HEK293 (cell line): Measurements from ENCODE around the gene PI4KB.

Experiments
- FEZF1 ChIP-seq: fragments of 450-650 bp; formaldehyde crosslinking; IDR thresholded peaks from 2 replicates; pipeline ENCODE4 v1.5.1; 2016; ENCODE audit warnings: missing biosample characterization, missing genetic modification characterization
- HOXD13 ChIP-seq: sonication (generic); formaldehyde crosslinking; IDR thresholded peaks from 2 replicates; pipeline ENCODE4 v1.8.0; 2022; ENCODE audit warnings: missing genetic modification reagents, borderline replicate concordance
- MEIS1 ChIP-seq: sonication (generic); formaldehyde crosslinking; IDR thresholded peaks from 2 replicates; pipeline ENCODE4 v1.8.1; 2022; ENCODE audit warnings: missing genetic modification reagents, mild to moderate bottlenecking, borderline replicate concordance
- REPIN1 ChIP-seq: fragments of 450-650 bp; formaldehyde crosslinking; IDR thresholded peaks from 2 replicates; pipeline ENCODE4 v1.5.1; 2017; ENCODE audit warnings: missing biosample characterization, missing genetic modification characterization, low read depth
- SALL2 ChIP-seq: fragments of 450-650 bp; formaldehyde crosslinking; IDR thresholded peaks from 2 replicates; pipeline ENCODE4 v1.5.0; 2017; ENCODE audit warnings: missing biosample characterization, mild to moderate bottlenecking, missing genetic modification characterization, borderline replicate concordance
- YY1 ChIP-seq: fragments of 450-650 bp; formaldehyde crosslinking; IDR thresholded peaks from 2 replicates; pipeline ENCODE4 v1.5.1; 2018; ENCODE audit warnings: missing biosample characterization, missing genetic modification characterization
- ZBTB17 ChIP-seq: fragments of 450-650 bp; formaldehyde crosslinking; IDR thresholded peaks from 2 replicates; pipeline ENCODE4 v1.5.1; 2016; ENCODE audit warnings: missing biosample characterization, missing genetic modification characterization
- ZBTB7A ChIP-seq: fragments of 450-650 bp; formaldehyde crosslinking; IDR thresholded peaks from 2 replicates; pipeline ENCODE4 v1.5.1; 2016; ENCODE audit warnings: low read depth, missing biosample characterization, missing genetic modification characterization
- ZFHX2 ChIP-seq: fragments of 450-650 bp; formaldehyde crosslinking; conservative IDR thresholded peaks from 2 replicates; pipeline ENCODE4 v1.5.1; 2016; ENCODE audit warnings: missing biosample characterization, missing genetic modification characterization
- ZFP41 ChIP-seq: fragments of 450-650 bp; formaldehyde crosslinking; IDR thresholded peaks from 2 replicates; pipeline ENCODE4 v1.5.1; 2016; ENCODE audit warnings: missing biosample characterization, missing genetic modification characterization, borderline replicate concordance
- ZNF10 ChIP-seq: fragments of 450-650 bp; formaldehyde crosslinking; IDR thresholded peaks from 2 replicates; pipeline ENCODE4 v1.5.1; 2017; ENCODE audit warnings: missing biosample characterization, missing genetic modification characterization
- ZNF157 ChIP-seq: fragments of 450-650 bp; formaldehyde crosslinking; IDR thresholded peaks from 2 replicates; pipeline ENCODE4 v1.5.1; 2016; ENCODE audit warnings: missing biosample characterization, missing genetic modification characterization
- ZNF311 ChIP-seq: fragments of 450-650 bp; formaldehyde crosslinking; IDR thresholded peaks from 2 replicates; pipeline ENCODE4 v1.5.1; 2017; ENCODE audit warnings: missing biosample characterization, missing genetic modification characterization, borderline replicate concordance
- ZNF37A ChIP-seq: fragments of 450-650 bp; IDR thresholded peaks from 2 replicates; pipeline ENCODE4 v1.5.1; 2018; ENCODE audit warnings: missing biosample characterization, missing genetic modification characterization
- ZNF404 ChIP-seq: fragments of 450-650 bp; formaldehyde crosslinking; IDR thresholded peaks from 2 replicates; pipeline ENCODE4 v1.5.1; 2017; ENCODE audit warnings: missing biosample characterization, missing genetic modification characterization
- ZNF473 ChIP-seq: fragments of 450-650 bp; formaldehyde crosslinking; IDR thresholded peaks from 2 replicates; pipeline ENCODE4 v1.5.1; 2017; ENCODE audit warnings: missing biosample characterization, missing genetic modification characterization
- ZNF530 ChIP-seq: fragments of 450-650 bp; formaldehyde crosslinking; IDR thresholded peaks from 2 replicates; pipeline ENCODE4 v1.5.1; 2016; ENCODE audit warnings: low read depth, missing biosample characterization, missing genetic modification characterization
- ZNF585B ChIP-seq: fragments of 450-650 bp; formaldehyde crosslinking; IDR thresholded peaks from 2 replicates; pipeline ENCODE4 v1.5.1; 2016; ENCODE audit warnings: missing biosample characterization, missing genetic modification characterization
- ZNF596 ChIP-seq: fragments of 450-650 bp; IDR thresholded peaks from 2 replicates; pipeline ENCODE4 v1.5.0; 2018; ENCODE audit warnings: missing biosample characterization, mild to moderate bottlenecking, missing genetic modification characterization, moderate library complexity
- ZNF621 ChIP-seq: fragments of 450-650 bp; formaldehyde crosslinking; IDR thresholded peaks from 2 replicates; pipeline ENCODE4 v1.5.1; 2017; ENCODE audit warnings: missing biosample characterization, missing genetic modification characterization
- ZNF670 ChIP-seq: fragments of 450-650 bp; formaldehyde crosslinking; IDR thresholded peaks from 2 replicates; pipeline ENCODE4 v1.5.1; 2016; ENCODE audit warnings: missing biosample characterization, missing genetic modification characterization, low read depth
- TF ChIP-seq, protein P1 (sequence below): fragments of 450-650 bp; formaldehyde crosslinking; IDR thresholded peaks from 2 replicates; pipeline ENCODE4 v1.5.1; 2016; ENCODE audit warnings: missing biosample characterization, missing genetic modification characterization
- TF ChIP-seq, protein P2 (sequence below): fragments of 450-650 bp; formaldehyde crosslinking; IDR thresholded peaks from 2 replicates; pipeline ENCODE4 v1.5.1; 2017; ENCODE audit warnings: missing biosample characterization, missing genetic modification characterization
- TF ChIP-seq, protein P3 (sequence below): fragments of 450-650 bp; formaldehyde crosslinking; IDR thresholded peaks from 2 replicates; pipeline ENCODE4 v1.5.1; 2016; ENCODE audit warnings: missing biosample characterization, missing genetic modification characterization
- TF ChIP-seq, protein P4 (sequence below): fragments of 450-650 bp; formaldehyde crosslinking; IDR thresholded peaks from 2 replicates; pipeline ENCODE4 v1.5.1; 2016; ENCODE audit warnings: missing biosample characterization, missing genetic modification characterization
- TF ChIP-seq, protein P5 (sequence below): fragments of 450-650 bp; formaldehyde crosslinking; IDR thresholded peaks from 2 replicates; pipeline ENCODE4 v1.5.1; 2016; ENCODE audit warnings: missing biosample characterization, missing genetic modification characterization
- TF ChIP-seq, protein P6 (sequence below): fragments of 450-650 bp; formaldehyde crosslinking; IDR thresholded peaks from 2 replicates; pipeline ENCODE4 v1.5.1; 2016; ENCODE audit warnings: missing biosample characterization, missing genetic modification characterization

Gene PI4KB

DNA sequence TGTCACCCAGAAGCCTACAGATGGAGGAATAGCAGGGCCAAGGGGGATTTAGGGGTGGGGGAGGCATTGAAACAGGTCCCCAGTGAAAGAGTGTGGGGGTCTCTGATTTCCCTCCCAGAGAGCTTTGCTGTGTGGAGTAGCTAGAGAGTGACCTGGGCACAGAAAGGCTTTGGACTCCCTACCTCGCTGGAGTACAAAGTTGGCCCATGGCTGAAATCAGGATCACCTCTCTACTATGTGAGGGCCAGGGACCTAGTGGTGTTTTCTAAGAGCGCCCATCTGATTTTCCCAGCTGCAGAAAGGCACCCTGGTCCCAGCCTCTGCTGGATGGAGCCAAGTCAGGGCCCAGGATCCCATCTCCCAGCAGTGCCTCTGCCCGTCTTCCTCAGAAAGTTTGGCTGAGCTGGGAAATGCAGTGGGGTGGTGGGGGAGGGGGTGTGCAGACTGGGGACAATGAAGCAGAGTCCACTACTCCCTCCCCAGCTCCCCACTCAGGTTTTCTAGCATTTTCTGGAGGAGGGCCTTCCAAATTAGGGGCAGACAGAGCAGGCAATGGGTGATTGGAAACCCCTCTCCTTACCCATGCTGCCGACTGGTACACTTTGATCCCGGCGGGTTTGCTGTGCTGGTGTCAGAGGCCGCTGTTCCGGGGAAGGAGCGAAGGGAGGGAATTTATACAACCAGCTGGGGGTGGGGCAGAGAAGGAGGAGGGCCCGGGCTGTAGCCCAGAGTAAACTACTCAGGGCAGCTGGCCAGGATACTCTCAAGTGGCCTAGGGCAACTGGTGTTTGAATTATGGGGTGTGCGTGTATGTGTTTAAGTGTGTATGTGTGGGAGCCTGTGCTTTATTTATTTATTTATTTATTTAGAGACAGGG, 45.1 kb upstream of the PI4KB start, which contains the start of gene SELENBP1 (continued):
- TF ChIP-seq, protein P1, sequence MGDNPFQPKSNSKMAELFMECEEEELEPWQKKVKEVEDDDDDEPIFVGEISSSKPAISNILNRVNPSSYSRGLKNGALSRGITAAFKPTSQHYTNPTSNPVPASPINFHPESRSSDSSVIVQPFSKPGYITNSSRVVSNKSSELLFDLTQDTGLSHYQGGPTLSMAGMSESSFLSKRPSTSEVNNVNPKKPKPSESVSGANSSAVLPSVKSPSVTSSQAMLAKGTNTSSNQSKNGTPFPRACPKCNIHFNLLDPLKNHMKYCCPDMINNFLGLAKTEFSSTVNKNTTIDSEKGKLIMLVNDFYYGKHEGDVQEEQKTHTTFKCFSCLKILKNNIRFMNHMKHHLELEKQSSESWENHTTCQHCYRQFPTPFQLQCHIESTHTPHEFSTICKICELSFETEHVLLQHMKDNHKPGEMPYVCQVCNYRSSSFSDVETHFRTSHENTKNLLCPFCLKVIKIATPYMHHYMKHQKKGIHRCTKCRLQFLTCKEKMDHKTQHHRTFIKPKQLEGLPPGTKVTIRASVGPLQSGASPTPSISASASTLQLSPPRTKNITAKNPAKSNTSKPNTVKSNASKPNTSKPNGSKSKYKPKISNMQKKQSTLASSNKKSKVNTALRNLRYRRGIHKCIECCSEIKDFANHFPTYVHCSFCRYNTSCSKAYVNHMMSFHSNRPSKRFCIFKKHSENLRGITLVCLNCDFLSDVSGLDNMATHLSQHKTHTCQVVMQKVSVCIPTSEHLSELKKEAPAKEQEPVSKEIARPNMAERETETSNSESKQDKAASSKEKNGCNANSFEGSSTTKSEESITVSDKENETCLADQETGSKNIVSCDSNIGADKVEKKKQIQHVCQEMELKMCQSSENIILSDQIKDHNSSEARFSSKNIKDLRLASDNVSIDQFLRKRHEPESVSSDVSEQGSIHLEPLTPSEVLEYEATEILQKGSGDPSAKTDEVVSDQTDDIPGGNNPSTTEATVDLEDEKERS = no peak
- TF ChIP-seq ZNF670 = no peak
- TF ChIP-seq ZNF585B (tag by site-specific recombination) = no peak
- peak; percentile 39; the same call in 1 of the 2 replicates for TF ChIP-seq ZBTB17 (tag by site-specific recombination)
- TF ChIP-seq, protein P2, sequence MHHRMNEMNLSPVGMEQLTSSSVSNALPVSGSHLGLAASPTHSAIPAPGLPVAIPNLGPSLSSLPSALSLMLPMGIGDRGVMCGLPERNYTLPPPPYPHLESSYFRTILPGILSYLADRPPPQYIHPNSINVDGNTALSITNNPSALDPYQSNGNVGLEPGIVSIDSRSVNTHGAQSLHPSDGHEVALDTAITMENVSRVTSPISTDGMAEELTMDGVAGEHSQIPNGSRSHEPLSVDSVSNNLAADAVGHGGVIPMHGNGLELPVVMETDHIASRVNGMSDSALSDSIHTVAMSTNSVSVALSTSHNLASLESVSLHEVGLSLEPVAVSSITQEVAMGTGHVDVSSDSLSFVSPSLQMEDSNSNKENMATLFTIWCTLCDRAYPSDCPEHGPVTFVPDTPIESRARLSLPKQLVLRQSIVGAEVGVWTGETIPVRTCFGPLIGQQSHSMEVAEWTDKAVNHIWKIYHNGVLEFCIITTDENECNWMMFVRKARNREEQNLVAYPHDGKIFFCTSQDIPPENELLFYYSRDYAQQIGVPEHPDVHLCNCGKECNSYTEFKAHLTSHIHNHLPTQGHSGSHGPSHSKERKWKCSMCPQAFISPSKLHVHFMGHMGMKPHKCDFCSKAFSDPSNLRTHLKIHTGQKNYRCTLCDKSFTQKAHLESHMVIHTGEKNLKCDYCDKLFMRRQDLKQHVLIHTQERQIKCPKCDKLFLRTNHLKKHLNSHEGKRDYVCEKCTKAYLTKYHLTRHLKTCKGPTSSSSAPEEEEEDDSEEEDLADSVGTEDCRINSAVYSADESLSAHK (tag by site-specific recombination) = no peak
- TF ChIP-seq ZNF37A = no peak
- no peak for TF ChIP-seq ZFP41 (tag by site-specific recombination)
- no peak for TF ChIP-seq HOXD13 (CRISPR knock-in tag)
- TF ChIP-seq ZNF596 (tag by site-specific recombination) = no peak
- TF ChIP-seq, protein P3, sequence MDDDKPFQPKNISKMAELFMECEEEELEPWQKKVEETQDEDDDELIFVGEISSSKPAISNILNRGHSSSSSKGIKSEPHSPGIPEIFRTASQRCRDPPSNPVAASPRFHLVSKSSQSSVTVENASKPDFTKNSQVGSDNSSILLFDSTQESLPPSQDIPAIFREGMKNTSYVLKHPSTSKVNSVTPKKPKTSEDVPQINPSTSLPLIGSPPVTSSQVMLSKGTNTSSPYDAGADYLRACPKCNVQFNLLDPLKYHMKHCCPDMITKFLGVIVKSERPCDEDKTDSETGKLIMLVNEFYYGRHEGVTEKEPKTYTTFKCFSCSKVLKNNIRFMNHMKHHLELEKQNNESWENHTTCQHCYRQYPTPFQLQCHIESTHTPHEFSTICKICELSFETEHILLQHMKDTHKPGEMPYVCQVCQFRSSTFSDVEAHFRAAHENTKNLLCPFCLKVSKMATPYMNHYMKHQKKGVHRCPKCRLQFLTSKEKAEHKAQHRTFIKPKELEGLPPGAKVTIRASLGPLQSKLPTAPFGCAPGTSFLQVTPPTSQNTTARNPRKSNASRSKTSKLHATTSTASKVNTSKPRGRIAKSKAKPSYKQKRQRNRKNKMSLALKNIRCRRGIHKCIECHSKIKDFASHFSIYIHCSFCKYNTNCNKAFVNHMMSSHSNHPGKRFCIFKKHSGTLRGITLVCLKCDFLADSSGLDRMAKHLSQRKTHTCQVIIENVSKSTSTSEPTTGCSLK (tag by site-specific recombination) = no peak
- TF ChIP-seq YY1 = no peak
- no peak for TF ChIP-seq SALL2 (tag by site-specific recombination)
- no peak for TF ChIP-seq MEIS1 (CRISPR knock-in tag)
- TF ChIP-seq ZNF311 (tag by site-specific recombination) = no peak
- TF ChIP-seq ZFHX2 (tag by site-specific recombination) = no peak
- no peak for TF ChIP-seq ZBTB7A
- TF ChIP-seq ZNF157 (tag by site-specific recombination) = no peak
- peak; percentile 59 for TF ChIP-seq FEZF1 (tag by site-specific recombination)
- no peak for TF ChIP-seq ZNF404
- TF ChIP-seq ZNF530 (tag by site-specific recombination) = no peak
- no peak for TF ChIP-seq ZNF621 (tag by site-specific recombination)
- TF ChIP-seq, protein P4, sequence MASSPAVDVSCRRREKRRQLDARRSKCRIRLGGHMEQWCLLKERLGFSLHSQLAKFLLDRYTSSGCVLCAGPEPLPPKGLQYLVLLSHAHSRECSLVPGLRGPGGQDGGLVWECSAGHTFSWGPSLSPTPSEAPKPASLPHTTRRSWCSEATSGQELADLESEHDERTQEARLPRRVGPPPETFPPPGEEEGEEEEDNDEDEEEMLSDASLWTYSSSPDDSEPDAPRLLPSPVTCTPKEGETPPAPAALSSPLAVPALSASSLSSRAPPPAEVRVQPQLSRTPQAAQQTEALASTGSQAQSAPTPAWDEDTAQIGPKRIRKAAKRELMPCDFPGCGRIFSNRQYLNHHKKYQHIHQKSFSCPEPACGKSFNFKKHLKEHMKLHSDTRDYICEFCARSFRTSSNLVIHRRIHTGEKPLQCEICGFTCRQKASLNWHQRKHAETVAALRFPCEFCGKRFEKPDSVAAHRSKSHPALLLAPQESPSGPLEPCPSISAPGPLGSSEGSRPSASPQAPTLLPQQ (tag by site-specific recombination) = peak; percentile 59; the same call in 1 of the 2 replicates
- TF ChIP-seq REPIN1 = no peak
- TF ChIP-seq ZNF473 (tag by site-specific recombination) = no peak
- TF ChIP-seq, protein P5, sequence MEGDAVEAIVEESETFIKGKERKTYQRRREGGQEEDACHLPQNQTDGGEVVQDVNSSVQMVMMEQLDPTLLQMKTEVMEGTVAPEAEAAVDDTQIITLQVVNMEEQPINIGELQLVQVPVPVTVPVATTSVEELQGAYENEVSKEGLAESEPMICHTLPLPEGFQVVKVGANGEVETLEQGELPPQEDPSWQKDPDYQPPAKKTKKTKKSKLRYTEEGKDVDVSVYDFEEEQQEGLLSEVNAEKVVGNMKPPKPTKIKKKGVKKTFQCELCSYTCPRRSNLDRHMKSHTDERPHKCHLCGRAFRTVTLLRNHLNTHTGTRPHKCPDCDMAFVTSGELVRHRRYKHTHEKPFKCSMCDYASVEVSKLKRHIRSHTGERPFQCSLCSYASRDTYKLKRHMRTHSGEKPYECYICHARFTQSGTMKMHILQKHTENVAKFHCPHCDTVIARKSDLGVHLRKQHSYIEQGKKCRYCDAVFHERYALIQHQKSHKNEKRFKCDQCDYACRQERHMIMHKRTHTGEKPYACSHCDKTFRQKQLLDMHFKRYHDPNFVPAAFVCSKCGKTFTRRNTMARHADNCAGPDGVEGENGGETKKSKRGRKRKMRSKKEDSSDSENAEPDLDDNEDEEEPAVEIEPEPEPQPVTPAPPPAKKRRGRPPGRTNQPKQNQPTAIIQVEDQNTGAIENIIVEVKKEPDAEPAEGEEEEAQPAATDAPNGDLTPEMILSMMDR (tag by site-specific recombination) = no peak; the same call in 1 of the 2 replicates
- TF ChIP-seq, protein P6, sequence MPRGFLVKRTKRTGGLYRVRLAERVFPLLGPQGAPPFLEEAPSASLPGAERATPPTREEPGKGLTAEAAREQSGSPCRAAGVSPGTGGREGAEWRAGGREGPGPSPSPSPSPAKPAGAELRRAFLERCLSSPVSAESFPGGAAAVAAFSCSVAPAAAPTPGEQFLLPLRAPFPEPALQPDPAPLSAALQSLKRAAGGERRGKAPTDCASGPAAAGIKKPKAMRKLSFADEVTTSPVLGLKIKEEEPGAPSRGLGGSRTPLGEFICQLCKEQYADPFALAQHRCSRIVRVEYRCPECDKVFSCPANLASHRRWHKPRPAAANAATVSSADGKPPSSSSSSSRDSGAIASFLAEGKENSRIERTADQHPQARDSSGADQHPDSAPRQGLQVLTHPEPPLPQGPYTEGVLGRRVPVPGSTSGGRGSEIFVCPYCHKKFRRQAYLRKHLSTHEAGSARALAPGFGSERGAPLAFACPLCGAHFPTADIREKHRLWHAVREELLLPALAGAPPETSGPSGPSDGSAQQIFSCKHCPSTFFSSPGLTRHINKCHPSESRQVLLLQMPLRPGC (tag by site-specific recombination) = no peak
- TF ChIP-seq ZNF10 (tag by site-specific recombination) = peak; percentile 80
